GM18498 (cell line): Measurements from ENCODE around the gene IL20RA.
"Not testable (repeated sequence)": the region's sequence is repeated elsewhere in the genome, so short reads cannot be mapped to it uniquely, and the experiment has no call there.

Source experiments
- ATAC-seq: cut with Tn5 transposase; IDR thresholded peaks from one replicate; pipeline ENCODE4 v1.9.1; 2021; ENCODE audit warnings: mild to moderate bottlenecking, moderate library complexity; ENCODE audit not compliant: unreplicated experiment

The IL20RA gene, protein sequence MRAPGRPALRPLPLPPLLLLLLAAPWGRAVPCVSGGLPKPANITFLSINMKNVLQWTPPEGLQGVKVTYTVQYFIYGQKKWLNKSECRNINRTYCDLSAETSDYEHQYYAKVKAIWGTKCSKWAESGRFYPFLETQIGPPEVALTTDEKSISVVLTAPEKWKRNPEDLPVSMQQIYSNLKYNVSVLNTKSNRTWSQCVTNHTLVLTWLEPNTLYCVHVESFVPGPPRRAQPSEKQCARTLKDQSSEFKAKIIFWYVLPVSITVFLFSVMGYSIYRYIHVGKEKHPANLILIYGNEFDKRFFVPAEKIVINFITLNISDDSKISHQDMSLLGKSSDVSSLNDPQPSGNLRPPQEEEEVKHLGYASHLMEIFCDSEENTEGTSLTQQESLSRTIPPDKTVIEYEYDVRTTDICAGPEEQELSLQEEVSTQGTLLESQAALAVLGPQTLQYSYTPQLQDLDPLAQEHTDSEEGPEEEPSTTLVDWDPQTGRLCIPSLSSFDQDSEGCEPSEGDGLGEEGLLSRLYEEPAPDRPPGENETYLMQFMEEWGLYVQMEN

DNA sequence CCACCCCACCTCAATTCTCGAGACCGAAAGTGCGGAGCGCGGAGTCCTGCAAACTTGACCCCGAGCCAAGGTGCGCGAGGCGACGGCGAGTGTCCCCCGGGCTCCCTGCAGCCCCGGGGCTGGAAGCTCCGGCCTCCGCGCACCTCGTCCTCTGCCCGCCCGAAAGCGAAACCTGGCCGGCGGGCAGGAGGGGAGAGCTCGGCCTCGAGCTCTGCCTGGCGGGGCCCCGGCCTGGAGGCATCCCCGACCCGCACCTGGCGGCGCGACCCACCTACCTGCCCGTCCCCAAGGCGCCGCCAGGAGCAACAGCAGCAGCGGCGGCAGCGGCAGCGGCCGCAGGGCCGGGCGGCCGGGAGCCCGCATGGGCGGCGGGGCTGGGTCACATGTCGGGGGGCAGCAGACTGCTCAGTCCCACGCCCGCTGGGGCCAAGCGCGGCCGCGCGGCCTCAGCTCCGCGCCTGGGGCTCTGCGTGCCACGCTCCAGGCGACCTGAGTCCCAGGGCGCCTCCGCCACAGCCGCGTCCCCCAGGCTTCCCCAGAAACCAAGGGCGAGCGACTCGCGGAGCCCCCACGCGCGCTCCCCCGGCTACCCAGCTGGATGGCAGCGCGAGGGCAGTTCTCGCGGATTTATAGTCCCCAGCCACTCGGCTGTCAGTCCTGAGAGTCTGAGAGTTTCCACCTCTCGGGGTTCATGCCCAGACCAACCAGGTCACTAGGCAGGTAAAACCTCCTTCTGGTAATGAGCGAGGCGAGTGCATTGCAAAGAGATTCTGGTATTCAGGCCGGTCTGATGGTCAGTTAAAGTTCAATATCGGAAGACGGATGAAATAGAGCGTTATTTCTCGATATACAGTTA lies at the start of gene IL20RA:
IL20RA (minus strand) TSS at position 600 of the 856 bp plus-strand sequence; CDS start at position 363, 237 bp downstream.
- ATAC-seq: peak; percentile 56

DNA sequence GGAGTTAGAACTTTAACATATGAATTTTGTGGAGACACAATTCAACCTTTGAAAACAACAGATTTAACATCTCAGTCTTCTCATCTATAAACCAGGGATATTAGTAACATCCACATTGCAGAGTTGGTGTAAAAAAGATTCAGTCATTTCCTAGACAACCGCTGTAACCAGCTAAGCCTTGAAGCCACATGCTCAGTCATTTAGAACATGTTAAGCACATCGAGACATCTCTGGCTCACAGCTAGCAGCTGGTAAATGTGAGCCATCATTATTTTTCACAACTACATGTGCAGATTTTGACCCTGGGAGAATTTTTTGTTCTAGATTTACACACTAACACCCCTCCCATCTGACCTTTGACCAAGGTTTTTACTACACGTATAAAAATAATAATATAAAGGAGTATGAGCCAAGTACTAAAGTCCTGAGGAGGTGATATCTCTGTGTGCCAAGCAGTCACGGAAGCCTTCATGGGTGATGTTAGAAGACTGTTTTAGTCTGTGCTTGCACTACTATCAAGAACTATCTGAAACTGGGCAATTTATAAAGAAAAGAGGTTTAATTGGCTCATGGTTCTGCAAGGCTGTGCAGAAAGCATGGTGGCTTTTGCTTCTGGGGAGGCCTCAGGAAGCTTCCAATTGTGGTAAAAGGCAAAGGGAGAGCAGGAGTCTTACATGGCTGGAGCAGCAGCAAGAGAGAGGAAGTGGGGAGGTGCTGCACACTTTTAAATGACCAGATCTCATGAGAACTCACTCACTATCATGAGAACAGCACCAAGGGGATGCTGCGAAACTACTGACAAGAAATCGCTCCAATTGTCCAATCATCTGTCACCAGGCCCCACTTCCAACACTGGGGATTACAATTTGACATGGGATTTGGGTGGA lies 48.7 kb upstream of the IL20RA start:
- ATAC-seq: no peak

DNA sequence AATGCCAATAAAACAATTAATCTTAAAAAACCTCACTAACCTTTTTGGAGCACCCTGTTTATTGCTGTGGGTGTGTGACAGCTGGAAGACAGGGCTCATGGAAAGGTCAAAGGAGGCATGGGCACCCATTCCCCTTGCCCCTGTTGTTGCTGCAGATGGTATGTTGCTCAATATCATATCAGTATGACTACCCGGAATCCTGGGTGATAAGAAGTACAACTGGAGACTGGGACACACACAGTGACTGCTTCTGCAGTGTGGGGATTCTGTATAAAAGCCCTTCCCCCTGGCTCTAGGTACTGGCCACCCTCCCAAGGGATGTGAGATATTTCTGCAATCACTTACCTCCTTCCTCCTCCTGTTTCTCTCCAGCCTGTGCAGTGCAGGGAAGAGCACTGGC lies 47.3 kb upstream of the IL20RA start:
- ATAC-seq: no peak

DNA sequence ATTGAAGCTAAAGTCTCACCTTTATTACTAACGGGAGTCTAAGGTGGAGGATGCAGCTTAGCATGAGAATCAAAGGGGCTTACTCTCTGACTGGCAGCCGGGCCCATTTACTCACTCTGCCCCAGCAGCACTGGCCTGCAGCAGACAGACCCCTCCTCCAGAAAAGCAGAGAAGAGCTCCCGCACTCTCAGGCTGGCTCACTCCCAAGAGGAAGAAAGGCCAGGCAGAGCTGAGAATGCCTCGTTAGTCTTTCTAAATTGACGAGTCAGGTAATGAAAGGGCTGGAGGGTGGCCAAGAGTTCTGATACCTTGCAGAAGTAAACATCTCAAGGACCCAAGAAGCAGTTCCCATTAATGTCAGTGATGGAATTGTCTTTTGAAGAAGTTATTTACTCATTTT lies 44.5 kb upstream of the IL20RA start:
- no peak for ATAC-seq

DNA sequence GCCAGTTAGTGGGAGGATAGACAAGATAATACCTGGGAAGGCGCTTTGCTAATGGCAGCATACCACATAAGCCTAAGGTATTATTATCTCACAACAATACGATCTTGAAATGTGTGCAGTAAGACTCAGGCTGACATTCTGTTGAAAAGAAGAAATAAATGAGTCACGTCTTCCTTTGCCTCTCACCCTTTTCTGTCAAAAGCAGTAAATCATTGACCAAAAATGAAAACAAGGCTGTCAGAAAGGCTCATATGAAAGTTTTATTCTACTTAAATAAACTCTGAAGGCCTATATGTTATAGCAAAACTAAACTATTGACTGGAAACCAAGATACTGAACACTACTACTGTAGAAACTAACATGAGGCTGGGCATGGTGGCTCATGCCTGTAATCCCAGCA lies 43.1 kb upstream of the IL20RA start:
- ATAC-seq: no peak

DNA sequence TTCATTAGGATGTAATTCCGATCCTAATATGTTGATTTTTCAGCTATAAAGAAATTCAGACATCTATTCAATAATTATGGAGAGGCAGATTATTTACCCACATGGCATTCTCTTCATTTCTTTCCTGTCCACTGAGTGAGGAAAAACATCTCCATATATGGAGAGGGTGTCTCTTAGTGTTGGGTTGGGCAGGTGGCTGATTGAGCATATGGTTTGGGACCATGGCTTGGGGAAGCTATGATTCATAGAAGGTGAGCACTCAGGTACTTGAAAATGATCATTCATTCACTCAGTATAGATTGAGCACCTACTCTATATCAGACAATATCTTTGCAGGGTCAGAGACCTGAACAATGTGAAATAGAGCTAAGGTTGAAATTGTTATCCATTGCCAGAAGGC lies 41.3 kb upstream of the IL20RA start:
- no peak for ATAC-seq

DNA sequence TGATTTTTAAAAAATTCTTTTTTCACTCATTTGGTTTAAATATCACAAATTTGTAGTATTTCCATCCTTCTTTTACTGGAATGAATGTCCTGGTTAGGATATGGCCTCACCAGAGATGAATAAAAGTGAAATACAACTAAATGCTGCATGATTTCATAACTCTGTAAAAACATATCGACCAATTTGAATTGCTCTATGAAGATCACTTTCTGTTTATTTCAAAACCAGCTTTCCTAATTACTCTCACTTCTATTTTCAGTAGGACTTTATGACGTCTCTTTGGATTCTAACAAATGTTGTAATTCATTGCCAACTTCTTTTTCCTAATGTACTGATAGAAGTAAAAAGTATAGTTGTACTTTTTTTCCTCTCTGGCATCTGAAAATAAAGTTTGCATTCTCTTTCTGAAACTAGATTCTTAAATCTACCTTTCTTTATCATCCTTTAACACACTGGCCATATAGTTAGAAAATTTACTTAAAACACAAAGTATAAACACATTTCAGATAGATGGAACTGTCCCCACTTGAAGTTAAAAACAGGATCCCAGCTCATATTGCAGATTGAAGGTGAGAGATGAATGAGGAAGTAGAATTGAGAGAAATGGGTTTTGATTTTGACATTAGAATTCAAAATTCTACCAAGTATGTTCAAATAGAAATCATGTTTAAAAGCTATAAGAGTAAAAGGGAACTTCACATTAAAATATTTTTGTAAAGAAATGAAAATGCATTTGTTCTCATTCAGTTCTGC lies 40.3 kb upstream of the IL20RA start:
- ATAC-seq: no peak

DNA sequence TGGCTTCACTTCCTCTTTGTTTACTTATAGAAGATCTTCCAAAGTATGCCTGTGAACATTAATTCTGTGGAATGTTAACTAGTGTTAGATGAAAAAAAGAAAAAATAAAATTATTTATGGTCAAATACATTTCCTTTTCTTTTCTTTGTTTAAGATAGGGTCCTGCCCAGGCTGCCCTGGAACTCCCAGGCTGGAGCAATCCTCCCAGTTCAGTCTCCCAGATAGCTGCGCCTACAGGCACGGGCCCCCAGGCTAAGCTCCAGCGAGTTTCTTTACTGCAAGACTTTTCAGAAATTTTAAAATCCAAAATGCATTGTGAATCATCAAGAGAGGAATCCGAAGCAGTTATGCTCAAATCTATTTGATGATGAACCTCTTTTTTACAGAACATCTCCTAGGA lies 39.3 kb upstream of the IL20RA start:
- no peak for ATAC-seq

DNA sequence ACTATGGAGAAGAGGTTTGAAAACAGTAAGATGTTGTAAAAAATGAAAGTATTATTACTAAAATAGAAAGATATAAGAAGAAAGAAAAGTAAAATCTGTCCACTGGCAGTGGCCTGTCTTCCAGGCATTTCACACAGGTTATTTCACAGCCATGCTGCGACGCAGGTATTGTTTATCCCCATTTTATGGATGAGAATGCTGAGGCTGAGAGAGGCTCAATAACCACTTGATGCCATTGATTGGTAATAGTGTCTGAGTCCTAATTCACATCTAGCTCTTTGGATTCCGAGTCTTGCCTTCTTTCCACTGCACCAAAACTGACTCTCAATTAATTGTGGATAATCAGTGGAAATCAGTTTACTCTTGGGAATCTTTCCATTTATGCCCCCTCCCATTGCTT lies 37.2 kb upstream of the IL20RA start:
- ATAC-seq: no peak

DNA sequence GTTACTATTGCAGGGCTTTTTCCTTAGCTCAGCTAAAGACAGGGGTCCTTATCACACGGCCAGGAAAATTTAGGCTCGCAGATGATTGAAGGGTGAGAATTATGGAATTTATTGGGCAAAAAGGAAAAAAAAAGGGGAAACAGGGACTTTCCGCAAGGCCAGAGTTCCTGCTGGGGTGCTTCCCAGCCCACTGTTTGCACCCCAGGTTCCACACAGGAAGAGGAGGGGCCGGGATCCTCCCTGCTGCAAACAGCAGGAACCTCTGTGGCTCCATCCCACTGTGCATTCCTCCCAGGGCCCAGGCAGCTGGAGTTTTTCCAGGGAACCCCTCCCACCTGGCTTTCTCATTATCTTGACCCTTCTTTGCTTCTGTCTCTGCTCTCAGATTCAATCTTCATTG lies 35.9 kb upstream of the IL20RA start:
- ATAC-seq: no peak

DNA sequence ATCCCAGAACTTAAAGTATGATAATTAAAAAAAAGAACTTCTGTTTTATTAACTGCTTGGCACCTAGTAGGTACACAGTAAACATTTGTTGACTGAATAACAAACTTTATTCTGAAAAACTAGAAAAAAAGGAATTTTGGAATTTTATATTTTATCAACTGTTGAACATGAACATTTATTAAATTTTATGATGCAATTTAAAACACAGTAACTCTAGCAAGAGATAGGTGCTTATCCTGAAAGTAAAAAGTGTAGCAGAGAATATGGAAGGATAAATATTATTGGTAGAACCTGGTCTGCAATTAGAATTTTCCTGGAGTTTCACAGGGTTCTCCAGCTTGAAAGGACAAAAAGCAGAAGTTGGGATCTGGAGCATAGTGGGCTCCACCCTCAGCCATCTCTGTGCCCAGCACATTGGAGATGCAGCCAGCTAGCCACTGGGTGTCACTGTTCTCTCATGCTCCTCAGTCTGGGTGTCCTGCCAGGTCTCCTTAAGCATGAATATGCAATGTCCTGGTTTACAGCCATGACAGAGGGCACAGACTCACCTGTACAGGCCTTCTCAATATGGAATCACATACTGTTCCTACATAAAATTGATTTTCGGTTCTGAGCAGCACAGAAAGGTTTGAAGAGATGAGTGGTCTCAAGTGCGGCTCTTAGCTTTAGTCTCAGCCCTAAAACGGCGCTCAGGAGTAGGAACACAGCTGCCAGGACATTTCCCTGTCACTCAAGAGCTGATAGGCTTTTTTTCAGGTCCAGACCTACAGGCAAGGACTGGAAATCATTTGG lies 31.7 kb upstream of the IL20RA start:
- ATAC-seq: peak; percentile 100

DNA sequence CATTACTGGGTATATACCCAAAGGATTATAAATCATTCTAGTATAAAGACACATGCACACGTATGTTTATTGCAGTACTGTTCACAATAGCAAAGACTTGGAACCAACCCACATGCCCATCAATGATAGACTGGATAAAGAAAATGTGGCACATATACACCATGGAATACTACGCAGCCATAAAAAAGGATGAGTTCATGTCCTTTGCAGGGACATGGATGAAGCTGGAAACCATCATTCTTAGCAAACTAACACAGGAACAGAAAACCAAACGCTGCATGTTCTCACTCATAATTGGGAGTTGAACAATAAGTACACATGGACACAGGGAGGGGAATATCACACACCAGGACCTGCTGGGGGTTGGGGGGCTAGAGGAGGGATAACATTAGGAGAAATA lies 31.0 kb upstream of the IL20RA start:
- not testable (repeated sequence) for ATAC-seq

DNA sequence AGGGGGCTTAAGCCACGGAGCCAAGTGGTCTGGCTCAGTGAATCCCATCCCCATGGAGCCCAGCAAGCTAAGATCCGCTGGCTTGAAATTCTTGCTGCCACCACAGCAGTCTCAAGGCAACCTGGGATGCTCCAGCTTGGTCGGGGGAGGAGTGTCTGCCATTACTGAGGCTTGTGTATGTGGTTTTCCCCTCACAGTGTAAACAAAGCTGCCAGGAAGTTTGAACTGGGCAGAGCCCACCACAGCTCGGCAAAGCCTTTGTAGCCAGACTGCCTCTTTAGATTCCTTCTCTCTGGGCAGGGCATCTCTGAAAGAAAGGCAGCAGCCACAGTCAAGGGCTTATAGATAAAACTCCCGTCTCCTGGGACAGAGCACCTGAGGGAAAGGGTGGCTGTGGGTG lies 25.5 kb upstream of the IL20RA start:
- ATAC-seq: no peak

DNA sequence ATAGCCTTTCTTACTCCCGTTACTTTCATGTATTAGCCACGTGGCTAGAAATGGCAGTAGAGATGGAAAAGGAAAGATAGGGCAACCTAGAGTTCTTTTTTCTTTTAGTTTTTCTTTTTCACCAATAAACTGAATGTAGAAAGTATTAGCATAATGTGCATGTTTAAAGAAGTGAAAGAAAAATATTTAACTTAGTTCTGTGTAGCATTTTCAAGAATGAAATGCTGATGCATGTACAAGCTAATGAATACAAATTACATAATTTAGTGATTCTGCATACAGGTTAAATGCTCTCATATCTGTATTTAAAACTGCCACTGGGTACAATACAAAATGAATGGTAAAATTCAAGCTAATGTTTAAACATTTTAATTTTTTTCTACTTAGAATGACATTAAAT lies 22.6 kb upstream of the IL20RA start:
- no peak for ATAC-seq

DNA sequence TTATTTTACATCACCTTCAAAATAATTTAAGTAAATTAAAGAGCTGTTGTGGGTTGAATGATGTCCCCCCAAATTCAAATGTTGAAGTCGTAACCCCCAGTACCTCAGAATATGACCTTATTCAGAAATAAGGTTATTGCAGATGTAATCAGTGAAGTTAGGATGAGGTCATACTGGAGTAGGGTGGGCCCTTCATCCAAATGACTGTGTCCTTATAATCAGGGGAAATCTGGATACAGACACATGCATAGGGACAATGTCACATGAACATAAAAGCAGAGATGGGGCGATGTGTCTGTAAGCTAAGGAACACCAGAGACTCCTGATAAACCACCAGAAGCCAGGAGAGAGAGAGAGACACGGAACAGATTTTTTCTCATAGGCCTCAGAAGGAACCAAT lies 13.3 kb upstream of the IL20RA start:
- no peak for ATAC-seq

DNA sequence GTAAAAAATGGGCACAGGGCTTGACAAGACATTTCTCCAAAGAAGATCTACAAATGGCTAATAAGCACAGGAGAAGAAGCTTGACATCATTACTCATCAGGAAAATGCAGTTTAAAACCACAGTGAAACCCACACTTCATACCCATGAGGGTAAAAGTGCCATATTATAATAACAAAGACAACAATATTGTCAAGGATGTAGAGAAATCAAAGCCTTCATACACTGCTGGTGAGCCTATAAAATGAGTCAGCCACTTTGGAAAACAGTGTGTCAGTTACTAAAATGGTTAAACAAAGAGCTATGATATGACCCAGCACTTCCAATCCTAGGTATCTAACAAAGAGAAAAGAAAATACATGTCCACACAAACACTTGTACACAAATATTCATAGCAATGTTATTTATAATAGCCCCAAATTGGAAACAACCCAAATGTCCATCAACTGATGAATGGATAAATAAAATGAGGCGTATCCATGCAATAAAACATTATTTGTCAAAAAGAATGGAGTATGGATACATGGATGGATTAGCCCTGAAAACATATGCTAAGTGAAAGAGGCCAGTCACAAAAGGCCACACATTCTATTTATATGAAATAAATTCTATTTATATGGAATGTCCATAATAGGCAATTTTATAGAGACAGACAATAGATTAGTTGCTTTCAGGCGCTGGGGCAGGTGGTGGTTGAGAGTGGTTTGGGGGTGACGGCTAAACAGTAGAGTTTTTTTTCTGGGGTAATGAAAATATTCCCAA lies 11.5 kb upstream of the IL20RA start:
- ATAC-seq: no peak

DNA sequence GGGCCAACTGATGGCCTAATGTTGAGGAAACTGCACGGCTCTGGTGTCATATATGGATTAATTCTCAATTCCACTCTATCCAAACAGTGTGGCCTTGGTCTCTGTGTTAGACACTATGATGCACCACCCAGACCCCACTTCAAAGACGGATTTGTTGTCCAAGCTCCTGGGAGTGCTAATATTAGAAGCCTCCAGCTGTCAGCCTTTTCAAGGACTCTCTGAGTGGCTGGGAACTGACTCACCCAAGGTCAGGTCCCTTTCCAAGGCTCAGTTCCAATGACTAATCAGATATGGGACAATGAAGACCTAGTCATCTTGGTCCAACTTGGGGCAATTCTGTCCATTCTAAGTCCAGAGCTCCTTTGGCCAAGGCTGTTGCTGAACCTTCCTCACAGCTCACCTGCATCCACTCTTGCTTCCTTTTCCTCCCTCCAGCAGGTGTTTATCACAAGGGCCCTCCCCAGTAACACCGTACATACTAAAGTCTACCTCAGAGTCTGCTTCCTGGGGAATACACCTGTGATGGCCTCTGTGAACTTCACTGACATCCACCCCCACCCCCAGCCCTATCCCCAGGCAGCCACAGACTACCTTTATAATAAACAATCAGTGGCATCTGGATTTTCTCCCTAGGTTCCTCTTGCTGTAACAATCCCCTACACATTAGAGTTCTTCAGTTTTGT lies 7.2 kb upstream of the IL20RA start:
- no peak for ATAC-seq

DNA sequence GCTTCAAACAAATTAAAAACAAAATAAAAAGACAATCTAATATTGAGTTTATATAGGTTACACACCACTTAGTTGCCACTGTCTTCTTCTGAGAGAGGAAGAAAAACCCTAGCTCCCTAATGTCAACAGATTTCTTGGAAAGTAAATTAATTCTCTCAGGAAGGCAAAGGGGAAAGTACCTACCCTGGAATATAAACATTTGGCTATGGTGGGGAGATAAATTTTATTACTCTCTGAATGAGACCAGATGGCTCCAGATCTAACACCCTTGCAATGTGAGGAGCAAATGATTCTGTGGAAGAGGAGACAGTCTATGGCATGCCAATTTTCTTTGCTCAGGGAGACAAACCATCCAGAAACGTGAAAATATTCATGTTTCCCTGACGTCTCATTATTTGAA lies 4.3 kb upstream of the IL20RA start:
- no peak for ATAC-seq
